CD4-positive, alpha-beta T cell treated with Interleukin-12 subunit alpha and Interleukin-12 subunit beta, for 1 hour (primary cell): ENCODE results near the gene MAS1L.

Source experiments
- DNase-seq: peaks from one replicate; pipeline ENCODE4 v3.0.0-alpha.2; 2020

MAS1L gene

DNA sequence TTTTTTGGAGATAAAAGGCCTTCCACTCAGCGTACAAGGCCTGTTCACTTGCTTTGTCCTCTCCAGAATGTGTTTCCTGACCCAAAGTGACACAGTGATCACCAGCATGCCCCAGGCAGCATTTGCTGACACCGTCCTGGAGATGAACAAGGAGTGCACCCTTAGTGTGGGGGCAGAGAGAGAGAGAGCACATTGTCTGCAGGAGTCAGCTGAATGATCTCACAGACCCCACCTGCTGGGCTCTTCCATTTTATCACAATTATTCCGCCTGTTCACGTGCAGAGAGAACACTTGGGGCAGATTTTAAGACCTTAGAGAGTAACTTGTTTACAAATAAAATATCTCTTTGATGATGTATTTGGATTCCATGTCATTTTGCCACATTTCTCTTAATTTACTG lies 22.4 kb upstream of the MAS1L start:
- no peak for DNase-seq

DNA sequence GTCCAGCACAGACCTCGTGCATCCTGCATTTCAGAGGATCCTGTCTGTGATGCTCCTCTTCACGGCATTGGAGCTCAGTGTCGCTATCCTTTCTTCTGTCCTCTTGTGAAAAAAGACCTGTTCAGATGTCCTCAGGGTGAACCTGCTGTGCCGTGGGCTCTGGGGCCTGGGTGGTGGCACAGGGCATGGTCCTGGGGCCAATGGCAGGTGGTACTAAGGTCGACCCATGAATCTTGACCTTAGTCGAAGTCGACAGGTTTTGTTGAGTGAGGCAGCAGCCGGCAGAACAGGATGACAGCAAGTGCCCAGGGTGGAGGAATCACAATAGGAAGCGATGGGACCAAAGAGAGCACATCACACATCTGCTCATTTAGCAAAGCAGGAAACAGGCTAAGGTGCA lies 22.0 kb upstream of the MAS1L start:
- no peak for DNase-seq

DNA sequence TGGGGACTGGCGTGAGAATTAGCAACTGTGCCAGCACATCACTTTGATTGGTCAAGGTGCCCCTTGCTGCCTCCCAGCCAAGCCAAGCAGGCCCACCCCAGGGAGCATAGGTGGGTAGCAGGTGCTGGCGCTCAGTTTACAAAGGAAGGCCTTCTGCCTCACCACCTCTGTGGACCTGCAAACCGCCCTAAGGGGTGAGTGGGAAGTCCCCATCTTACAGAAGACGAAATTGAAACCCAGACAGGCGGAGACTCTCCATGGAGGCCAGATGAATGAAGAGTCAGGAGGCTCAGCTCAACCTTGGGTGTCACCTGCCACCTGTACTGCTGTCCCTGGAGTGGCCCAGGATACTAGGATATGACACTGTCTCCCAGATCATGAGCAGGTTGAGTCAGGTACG lies 21.5 kb upstream of the MAS1L start:
- no peak for DNase-seq

DNA sequence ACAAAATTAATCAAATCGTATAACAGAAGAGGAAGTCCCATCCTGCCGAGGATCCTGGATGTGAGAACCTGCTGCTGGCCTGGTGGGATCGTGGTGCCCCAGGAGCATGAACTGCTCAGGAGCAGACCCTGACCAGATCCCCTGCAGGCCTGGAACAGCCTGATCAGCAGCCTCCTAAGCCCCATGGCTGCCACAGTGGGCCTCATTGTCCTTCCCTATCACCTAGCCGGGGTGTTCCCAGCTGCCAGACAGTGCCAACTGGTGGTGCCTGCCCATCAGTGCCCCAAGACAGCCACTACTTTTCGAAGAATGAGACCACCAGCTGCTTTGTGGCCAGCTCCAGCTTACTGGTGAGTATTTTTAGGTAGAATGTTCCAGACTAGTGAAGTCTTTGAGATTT lies 19.6 kb upstream of the MAS1L start:
- no peak for DNase-seq

DNA sequence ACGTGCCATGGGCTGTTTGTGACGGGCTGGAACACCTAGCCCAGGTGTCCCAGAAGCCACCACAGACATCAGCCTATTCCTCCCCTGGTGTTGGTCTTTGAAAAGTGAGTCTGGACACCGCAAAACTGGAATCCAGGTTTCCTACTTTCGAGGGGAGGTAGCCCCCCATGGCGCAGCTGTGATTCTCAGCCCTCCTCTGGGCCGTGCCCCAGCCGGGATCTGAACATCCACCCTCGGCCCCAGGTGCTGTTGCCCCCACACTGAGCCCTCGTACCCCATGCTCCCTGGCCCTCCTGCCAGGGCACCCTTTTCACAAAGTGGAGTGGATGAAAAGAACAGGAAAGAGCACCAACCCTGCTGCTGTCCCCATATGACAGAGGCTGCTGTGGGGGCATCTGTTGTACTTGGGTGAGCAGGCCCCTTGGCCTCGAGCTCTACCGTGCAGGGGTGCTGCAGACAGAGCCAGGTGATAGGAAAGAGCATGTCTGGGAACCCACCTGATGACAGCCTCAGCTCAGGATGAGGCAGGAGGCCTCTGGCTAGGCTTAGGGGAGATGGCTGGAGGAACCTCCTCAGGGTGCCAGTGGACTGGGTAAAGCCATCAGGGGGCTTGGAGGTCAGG lies 18.8 kb upstream of the MAS1L start:
- DNase-seq, result no peak

DNA sequence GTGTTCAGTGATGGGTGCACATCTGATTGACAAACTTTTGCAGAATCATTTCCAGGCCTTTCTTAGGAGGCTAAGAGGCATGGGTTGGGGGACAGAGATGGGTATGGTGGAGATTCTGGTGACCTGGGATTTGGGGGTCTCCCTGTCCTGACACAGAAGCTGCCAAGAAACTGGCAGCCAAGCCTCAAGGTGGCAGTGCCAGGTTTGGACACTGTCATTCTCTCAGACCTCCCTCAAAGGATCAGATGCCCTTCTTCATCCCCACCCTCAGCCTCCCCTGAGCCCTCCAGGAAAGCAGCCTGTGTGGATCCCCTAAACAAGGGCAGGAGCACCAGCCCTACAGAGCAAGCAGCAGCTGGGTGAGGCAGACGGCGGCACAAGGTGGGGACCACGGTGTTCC lies 18.1 kb upstream of the MAS1L start:
- DNase-seq, result no peak

DNA sequence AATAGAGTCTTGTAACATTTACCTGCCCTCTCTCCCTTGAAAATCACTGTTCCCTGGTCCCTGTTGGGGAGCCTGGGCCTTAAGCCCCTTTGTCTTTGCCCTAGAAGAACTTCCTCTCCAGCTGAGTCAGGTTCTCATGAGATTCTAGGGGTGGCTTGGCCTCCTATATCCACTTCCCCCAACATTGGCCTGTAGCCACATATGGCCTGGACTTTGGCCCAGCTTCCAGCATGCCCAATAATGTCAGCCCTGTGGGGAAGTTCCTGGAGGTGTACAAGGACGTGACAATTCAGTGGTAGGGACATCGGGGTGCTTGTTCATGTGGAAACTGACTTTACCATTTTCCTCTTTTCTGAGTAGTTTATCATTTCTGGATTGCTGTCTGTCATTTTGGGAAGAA lies 17.2 kb upstream of the MAS1L start:
- no peak for DNase-seq

DNA sequence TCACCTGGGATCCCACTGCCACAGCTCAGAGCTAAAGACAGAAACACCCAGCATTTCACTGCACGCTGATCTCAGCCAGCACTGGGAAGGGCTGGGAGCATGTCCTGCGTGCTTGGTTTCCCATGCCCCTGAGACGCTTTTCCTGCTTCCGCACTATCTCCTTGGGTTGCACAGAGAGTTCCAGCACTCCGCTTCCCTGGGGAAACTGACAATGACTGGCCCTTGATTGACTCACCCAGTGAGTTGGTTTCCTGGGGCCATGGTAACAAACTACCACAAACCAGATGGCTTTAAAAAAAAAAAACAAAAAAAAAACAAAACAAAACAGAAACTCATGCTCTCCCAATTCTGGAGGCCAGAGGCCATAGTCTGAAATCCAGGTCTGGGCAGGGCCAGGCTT lies 14.8 kb upstream of the MAS1L start:
- DNase-seq, result no peak

DNA sequence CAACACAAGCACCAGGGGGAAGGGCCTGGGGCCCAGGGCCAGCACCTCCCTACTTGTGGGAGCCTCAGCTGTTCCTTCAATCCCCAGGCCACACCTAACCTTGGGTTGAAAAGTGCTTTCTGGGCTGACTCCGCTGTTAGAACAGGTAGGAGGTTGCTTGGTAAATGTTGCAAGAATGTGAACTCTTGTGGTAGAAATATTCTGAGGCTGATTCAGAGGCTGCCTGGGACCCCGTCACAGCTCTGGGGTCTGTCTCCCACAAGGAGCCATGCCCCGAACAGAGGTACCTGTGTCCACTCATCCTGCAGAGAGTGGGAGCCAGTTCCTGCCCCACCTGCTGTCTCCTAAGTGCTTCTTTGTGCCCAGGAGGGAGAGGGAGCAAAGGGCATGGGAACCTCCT lies 14.4 kb upstream of the MAS1L start:
- DNase-seq, result no peak

DNA sequence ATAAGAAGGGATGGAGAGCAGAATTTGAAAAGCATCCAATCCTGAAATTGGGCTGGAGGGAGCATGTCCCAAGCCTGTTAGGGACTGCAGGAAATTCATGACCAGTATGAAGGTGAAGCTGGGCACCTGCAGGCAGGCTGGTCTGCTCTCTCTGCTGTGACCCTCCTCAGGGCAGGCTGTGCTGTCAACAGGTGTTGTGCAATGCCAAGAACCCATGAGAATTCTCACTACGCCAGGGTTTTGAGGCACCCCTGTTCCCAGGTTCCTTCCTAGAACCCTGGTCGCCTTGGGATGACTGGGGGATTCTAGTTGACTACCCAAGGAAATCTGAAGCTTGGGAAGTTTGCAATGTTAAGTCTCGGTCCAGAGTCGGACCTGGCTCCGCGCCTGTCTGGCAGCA lies 13.3 kb upstream of the MAS1L start:
- no peak for DNase-seq

DNA sequence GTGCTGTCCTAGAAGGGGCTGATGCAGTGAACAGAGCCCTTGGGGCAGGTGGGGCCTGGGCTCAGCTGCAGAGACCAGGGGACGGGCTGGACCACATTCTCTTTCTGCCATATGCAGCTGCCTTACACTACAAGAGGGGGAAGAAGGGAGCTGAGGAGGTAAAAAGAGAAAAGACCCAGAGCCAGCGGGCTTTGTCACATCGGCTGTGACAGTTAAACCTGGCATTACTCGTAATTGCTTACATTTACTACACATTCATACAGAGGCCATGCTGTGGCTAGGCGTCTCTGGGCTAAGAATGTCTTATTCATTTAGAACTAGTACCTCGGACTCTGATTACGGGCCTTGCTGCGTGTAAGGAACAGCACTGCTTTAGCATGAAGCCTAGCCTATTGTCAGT lies 12.8 kb upstream of the MAS1L start:
- no peak for DNase-seq

DNA sequence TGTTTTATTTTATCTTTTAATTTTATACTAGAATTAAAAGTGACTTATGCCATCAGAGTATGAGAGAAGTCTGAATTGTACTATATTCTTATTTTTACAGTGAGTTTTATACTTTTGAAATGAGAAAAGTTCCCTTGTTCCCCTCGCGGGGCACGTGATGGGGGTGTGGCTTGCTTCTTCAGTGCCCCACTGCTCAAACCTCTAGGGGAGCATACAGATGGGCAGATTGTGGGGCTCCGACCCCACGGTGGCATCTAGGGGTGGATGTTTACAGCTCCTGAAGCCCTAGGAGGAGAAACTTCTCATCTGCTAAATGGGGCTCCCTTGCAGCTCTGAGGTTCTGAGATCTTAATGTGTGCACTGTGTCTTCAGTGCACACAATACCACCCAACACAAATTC lies 11.9 kb upstream of the MAS1L start:
- DNase-seq, result no peak

DNA sequence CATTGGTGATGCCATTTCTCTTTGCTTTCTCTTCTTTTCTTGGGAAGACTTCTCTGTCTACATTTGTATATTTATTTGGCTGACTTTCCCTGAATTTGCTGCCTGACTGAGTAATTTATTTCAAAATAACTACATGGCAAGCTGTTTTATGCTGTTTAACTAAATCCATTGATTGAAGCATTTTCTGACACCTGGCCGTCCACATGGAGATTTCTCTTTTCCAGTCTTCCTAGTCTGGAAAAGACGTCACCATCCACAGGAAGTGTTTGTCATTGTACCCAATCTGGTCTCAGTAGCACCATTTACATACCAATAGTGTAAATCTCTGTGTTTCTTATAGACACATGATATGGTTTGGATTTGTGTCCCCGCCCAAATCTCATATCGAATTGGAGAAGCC lies 9.2 kb upstream of the MAS1L start:
- no peak for DNase-seq

DNA sequence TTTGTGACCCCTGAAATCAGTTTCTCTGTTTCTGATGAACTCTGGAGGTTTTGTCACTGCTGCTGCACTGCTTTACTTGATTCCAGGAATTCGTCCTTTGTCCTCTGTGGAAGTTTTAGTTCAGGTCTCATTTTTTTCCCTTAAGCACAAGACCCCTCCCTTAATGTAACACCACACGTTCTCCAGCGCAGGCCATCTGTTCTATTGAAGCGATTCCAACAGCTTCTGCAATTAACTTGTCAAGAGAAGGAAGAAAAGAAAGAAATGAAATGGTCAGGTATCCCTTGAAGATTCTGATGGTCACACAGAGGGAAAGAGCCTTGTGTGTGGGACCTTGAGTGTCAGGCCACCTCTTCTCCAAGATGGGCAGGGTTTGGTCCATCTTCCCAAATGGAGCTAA lies 7.8 kb upstream of the MAS1L start:
- DNase-seq, result no peak

DNA sequence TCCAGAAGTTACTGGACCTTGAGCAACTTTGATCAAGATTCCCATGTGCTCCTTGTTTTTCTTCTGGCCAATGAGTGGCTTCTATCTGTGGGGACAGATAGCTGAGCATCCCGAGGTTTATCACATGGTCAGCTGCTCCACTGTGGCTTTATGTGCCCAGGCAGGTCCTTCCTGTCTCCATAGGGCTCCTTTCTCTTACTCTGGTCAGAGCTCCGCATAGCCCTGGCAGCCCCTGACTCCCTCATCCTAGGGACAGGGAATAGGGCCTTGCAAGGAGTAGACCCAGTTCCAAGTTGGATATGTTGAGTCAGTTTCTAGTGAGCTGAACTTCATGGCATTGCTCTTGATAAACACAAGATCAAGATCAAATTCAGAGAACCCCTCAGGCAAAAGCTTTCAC lies 6.4 kb upstream of the MAS1L start:
- no peak for DNase-seq

DNA sequence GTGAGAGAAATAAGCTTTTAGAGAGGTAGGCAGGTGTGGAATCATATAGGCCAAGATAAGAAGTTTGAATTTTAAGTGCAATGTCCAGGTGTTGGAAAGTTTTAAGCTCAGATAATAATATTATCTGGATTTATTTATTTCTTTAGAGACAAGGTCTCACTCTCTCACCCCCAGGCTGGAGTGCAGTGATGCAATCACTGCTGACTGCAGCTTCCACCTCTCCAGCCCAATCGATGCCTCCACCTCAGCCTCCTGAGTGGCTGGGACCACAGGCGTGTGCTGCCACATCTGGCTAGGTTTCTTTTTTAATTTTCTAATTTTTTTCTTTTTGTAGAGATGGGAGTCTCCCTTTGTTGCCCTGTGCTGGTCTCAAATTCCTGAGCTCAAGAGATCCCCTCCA lies 5.5 kb upstream of the MAS1L start:
- no peak for DNase-seq

DNA sequence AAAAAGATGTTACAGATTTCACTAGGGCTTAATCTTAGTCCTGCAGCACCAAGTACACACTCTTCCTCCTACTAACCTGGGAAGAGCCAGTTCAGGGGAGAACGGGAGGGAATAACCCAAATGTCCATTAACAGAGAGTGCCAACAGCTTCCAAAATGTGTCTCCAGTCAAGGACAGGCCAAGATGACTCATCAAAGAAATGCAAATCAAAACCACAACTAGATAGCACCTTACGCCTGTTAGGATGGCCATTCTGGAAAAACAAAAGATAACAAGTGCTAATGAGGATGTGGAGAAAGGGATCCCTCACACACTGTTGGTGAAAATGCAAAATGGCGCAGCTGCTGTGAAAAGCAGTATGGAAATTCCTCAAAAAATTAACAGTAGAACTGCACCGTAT lies 3.8 kb upstream of the MAS1L start:
- DNase-seq, result no peak

DNA sequence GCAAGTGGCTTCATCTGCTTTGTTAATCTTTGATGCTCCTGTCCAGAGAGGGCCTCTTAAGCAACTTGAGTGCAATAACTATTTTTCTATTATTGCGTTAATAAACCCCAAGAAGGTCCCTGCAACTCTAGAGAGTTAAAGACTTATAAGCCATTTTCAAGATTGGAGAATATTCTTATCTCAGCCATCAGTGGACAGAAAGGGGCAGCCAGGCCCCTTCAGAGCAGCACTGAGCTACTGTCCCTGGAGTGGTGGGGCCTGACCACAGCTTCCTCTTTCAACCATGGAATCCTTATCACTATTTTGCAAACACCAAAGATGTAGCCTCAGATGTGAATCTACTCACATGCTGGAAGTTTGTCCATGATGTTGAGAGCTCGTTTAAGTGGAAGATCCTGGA lies 2.8 kb upstream of the MAS1L start:
- DNase-seq, result no peak

DNA sequence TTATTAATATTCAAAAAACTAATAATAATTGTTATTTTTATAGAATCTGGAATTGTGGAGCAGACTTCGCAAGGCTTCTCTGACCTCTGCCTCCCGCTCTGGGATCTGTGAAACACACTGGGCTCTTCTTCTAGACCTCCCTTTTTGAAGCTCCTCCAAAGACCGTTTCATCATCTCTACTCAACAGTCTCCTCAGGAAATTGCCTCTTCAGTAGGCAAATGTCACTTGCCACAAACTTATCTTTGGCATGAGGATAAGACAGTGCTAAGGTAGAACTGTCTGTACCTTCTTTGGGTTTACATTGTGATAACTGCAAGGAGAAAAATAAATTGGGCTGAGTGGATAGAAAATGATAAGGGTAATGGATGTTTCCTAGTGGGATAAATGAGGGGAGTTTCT lies 2.3 kb upstream of the MAS1L start:
- DNase-seq, result no peak

DNA sequence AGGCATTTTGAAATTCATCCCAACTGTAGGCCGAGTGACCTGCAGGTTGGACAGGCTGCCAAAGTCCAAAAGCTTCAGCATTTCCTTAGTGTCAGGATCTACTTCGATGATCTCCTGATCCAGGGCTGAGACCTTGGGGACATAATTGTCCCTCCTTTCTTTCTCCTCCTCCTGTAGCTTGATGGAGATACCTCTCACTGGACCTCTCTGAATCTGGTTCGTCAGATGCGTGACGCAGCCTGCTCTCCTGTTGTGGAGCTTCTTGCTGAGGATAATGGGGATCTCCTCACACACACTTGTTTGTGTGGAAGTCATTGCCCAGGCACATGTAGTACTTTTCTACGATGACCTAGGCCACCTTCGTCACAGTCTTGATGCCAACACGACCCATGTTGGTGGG lies 1.5 kb upstream of the MAS1L start:
- DNase-seq, result no peak

DNA sequence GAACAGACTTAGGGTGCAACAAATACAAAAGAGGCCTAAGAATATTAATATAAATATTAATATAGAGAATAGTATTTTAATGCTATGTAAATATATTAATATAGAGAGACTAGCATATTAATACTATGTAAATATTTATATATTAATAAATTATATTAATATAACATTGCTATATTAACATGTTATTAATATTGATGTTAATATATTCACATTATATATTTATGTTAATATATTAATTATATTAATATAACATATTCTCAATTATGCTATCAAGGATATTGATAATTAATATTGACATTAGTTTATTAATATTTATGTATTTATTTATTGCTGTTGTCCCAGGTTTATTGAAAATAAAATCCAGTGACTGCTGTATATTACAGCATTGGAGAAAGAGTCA lies 1.1 kb upstream of the MAS1L start:
- no peak for DNase-seq

DNA sequence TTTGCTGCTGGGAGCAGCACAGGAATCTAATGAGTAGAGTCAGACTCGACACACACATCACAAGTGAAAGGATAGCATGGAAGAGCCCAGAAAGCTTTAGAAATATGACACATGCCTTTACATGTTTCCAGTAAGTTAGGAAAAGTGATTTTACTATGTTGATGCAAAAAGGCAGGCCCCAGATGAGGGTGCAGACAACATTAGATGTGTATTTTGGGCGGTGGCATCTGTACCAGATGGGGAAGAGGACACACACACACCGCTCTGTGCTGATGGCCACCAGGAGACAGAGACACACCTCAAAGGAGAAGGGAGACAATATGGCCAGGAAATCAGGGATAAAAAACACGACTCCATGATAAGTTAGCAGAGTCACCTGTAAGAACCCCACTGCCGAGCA lies 625 bp downstream of the MAS1L start:
- DNase-seq, result no peak

DNA sequence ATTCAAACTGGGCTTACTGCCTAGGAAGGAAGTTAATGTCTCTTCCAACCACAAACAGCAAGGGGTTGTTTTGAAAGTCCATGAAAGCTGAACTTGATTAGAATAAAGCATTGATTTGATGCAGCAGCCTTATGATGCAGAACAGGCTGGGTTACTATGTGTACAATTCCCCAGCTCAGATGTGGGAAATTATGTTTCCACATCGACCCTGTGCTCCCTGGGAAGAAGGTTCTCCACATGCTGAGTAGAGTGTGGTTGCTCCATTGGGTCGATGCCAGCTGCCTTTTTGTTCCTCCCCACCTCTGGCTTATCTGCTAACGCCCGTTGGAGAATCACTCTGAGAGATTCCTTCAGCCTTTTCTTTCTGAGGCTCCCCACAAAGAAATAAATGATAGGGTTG lies 1.2 kb downstream of the MAS1L start:
- no peak for DNase-seq

DNA sequence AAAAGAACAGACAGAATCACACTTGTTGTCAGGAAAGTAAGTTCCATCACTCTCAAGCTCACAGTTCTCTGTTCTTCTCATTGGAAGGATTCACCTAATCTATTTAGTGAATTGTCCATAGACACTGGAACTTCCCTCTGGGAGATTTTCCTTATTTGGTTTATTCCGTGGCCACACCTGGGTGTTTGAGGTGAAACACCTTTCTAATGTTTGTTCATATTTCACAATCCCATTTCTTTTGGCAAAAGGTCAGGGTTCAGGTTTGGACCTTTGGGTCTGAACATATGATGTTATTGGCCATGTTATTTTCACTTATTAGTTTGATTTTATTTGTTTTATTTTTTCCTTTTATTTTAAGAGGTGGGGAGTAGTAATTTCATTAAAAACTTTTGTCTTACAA lies 4.0 kb downstream of the MAS1L start:
- no peak for DNase-seq

DNA sequence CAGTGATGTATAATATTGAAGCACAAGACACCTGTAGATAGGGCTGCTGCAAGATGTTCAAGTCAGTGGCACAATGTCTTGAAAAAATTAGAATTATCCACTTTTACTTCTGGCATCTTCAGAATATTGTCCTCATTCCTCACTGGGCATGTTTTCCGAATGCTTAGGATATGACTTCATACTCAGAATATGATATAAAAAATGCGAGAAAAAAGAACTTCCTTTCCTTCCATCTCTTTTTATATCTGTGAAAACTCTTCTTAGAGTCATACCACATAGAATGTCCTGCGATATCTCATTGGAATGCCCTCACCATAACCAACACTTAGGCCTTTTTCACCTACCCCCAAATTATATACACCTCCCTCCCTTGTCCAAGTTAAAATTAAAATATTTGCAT lies 4.6 kb downstream of the MAS1L start:
- DNase-seq, result no peak

DNA sequence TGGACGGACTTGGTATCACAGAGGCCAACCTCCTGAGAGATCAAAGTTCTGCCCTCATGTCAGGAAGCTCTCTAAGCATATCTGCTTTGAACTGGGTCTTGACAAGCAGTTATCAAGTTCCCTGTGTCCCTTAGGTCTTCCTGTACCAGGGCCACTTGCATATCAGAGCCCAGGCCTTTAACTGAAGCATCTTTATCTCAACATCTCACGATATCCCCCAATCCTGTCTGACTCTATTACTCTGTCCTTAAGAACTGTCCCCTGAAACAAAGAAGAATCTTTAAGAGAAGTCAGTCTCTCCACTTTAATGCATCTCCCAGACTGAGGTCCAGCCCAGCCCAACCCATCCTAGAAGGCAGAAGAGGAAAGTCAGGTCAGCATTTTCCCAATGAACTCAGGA lies 8.2 kb downstream of the MAS1L start:
- no peak for DNase-seq
